ENCODE data around the gene SLC4A4.

SLC4A4 gene

GRCh38 chr4:71549516-71550160 lies 210.8 kb downstream of the SLC4A4 start:
- DNase-seq = no peak

- no peak for DNase-seq
Measured at GRCh38 chr4:71550220-71551165, 211.7 kb downstream of the SLC4A4 start.

GRCh38 chr4:71553605-71554004 lies 214.8 kb downstream of the SLC4A4 start:
- DNase-seq = no peak

- no peak for DNase-seq
Measured at GRCh38 chr4:71554025-71554424, 215.2 kb downstream of the SLC4A4 start.

- no peak for DNase-seq
Measured at GRCh38 chr4:71558248-71558647, 219.4 kb downstream of the SLC4A4 start.

- DNase-seq = no peak
Measured at GRCh38 chr4:71559957-71560571, 221.2 kb downstream of the SLC4A4 start.

GRCh38 chr4:71564775-71565174 lies 226.0 kb downstream of the SLC4A4 start:
- DNase-seq = no peak

GRCh38 chr4:71566856-71567255 lies 228.0 kb downstream of the SLC4A4 start:
- no peak for DNase-seq

- no peak for DNase-seq
Measured at GRCh38 chr4:71568131-71568530, 229.3 kb downstream of the SLC4A4 start.

GRCh38 chr4:71570492-71570891 lies 231.7 kb downstream of the SLC4A4 start:
- no peak for DNase-seq

- DNase-seq = no peak
Measured at GRCh38 chr4:71571346-71571745, 232.5 kb downstream of the SLC4A4 start.

- DNase-seq = no peak
Measured at GRCh38 chr4:71583971-71584370, 245.2 kb downstream of the SLC4A4 start.

- DNase-seq = no peak
Measured at GRCh38 chr4:71584585-71584984, 245.8 kb downstream of the SLC4A4 start.

- DNase-seq = no peak
Measured at GRCh38 chr4:71586087-71586763, 247.4 kb downstream of the SLC4A4 start.

GRCh38 chr4:71587995-71588394 lies 249.2 kb downstream of the SLC4A4 start:
- no peak for DNase-seq

- DNase-seq = no peak
Measured at GRCh38 chr4:71592793-71593192, 254.0 kb downstream of the SLC4A4 start.

GRCh38 chr4:71593311-71593710 lies 254.5 kb downstream of the SLC4A4 start:
- DNase-seq = no peak

- DNase-seq = no peak
Measured at GRCh38 chr4:71595576-71596108, 256.8 kb downstream of the SLC4A4 start.

- DNase-seq = no peak
Measured at GRCh38 chr4:71599578-71599977, 260.8 kb downstream of the SLC4A4 start.

GRCh38 chr4:71602289-71602900 lies 263.6 kb downstream of the SLC4A4 start:
- DNase-seq = no peak

- DNase-seq = no peak
Measured at GRCh38 chr4:71604785-71605184, 266.0 kb downstream of the SLC4A4 start.

GRCh38 chr4:71607109-71607508 lies 268.3 kb downstream of the SLC4A4 start:
- DNase-seq = no peak

All from activated CD8-positive, alpha-beta memory T cell treated with anti-CD3 and anti-CD28 coated beads, Interleukin-2, amount 50 U/mL, for 48 hours (primary cell).